Measurements from ENCODE around the gene SNX33. TPM values are rescaled to one million over a fixed set of nuclear protein-coding genes. Genes with fewer than 3 reads are reported as not detected.

SNX33 gene
- total RNA-seq, 1 experiment from 2014 or later, result 19.8 TPM

GRCh38 chr15:75695634-75696310 is 48.1 kb downstream of the SNX33 start:
- ATAC-seq (no peak), DNase-seq (ENCODE audit: low spot score) (no peak)
- ChIA-PET CTCF (interaction anchor here (1.5 to 2.2 kb wide), 2 partner anchors 9 to 25 kb away, joined by 3 to 16 read pairs; no protein-coding TSS in a partner anchor), POLR2A (no interaction called here)
- Mint-ChIP-seq H3K4me1 (peaks cover 22% of the 10 kb centered on the region), H3K4me3 (no peak overlapping the region), H3K36me3 (no peaks in the 10 kb centered on the region), H3K27ac (peak overlapping the region; percentile 66; the same call in 1 of the 2 replicates), H3K9me3 (no peaks in the 10 kb centered on the region), H3K27me3 (ENCODE audit: low read depth) (peaks cover 4% of the 10 kb centered on the region; the same call in 1 of the 2 replicates)
- TF ChIP-seq MYBL2 (CRISPR knock-in tag; IDR thresholded peaks at IDR 0.05) (no peak), USF2 (CRISPR knock-in tag; IDR thresholded peaks at IDR 0.05) (no peak), CREM (CRISPR knock-in tag; IDR thresholded peaks at IDR 0.05) (no peak), ATF2 (CRISPR knock-in tag; IDR thresholded peaks at IDR 0.05; ENCODE audit: borderline replicate concordance, low read depth) (no peak), TCF7 (CRISPR knock-in tag; IDR thresholded peaks at IDR 0.05; ENCODE audit: low read depth) (no peak), TEAD4 (CRISPR knock-in tag; IDR thresholded peaks at IDR 0.05) (no peak), JUN (CRISPR knock-in tag; IDR thresholded peaks at IDR 0.05) (no peak), STAT6 (CRISPR knock-in tag; conservative IDR thresholded peaks at IDR 0.05; ENCODE audit: low read depth) (no peak), GTF2I (CRISPR knock-in tag; conservative IDR thresholded peaks at IDR 0.05) (no peak), AFF4 (CRISPR knock-in tag; IDR thresholded peaks at IDR 0.05; ENCODE audit: borderline replicate concordance) (no peak), ZNF423 (CRISPR knock-in tag; IDR thresholded peaks at IDR 0.05) (no peak), OVOL2 (CRISPR knock-in tag; IDR thresholded peaks at IDR 0.05; ENCODE audit: borderline replicate concordance) (no peak), ZNF512 (CRISPR knock-in tag; IDR thresholded peaks at IDR 0.05; ENCODE audit: borderline replicate concordance) (no peak), ZBTB21 (CRISPR knock-in tag; IDR thresholded peaks at IDR 0.05; ENCODE audit: borderline replicate concordance) (no peak)

Measured in WTC11 (cell line).